DMS53 treated with DMSO at 0.1 percent for 48 hours (cell line): ENCODE data around the gene PHLPP1.
"Not testable (repeated sequence)": the region's sequence is repeated elsewhere in the genome, so short reads cannot be mapped to it uniquely, and the experiment has no call there.

Experiments used
- DNase-seq: peaks from one replicate; lab custom pipeline; 2025; ENCODE audit not compliant: unreplicated experiment; lab: John Stamatoyannopoulos, UW

Gene PHLPP1

GRCh38 chr18:62740650-62741049 lies 25.3 kb downstream of the PHLPP1 start:
- DNase-seq: not testable (repeated sequence)

DNA sequence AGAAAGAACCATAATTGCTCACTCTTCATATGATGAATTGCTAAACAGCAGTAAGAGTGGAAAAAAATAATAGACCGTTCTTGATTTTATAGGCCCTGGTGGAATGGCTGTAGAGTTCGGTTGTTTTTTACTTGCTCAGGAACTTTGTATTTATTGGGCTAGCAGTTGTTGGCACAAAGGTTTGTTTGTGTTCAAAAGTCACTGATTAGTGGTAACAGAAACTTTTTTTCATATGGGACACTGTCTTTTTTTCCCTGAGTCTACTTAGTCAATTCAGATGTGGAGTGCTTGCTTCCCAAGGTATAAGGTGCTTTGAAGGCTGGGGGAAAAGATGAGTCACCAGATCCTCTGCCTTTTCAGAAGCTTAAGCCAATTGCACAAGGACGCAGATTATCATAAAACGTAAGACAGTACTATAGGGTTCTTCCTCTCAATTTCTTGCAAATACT lies 25.8 kb downstream of the PHLPP1 start:
- DNase-seq: peak; percentile 48

DNA sequence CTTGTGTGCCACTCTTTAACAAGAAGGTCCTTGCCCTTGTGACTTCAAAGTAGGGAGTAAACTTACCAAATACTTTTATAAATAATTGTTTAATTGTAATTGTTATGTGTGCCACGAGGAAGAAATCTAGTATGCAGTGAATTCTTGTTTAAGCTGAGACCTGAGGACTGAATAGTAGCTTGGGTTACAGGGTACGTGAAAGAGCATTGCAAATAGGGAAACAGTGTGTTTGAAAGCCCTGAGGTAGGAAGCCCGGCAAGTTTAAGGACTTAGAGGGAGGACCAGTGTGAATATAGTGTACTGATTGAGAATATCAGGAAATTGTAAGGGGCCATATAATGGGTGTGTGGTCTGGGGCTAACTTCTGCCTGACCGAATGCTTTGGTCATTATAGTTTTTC lies 26.2 kb downstream of the PHLPP1 start:
- no peak for DNase-seq

DNA sequence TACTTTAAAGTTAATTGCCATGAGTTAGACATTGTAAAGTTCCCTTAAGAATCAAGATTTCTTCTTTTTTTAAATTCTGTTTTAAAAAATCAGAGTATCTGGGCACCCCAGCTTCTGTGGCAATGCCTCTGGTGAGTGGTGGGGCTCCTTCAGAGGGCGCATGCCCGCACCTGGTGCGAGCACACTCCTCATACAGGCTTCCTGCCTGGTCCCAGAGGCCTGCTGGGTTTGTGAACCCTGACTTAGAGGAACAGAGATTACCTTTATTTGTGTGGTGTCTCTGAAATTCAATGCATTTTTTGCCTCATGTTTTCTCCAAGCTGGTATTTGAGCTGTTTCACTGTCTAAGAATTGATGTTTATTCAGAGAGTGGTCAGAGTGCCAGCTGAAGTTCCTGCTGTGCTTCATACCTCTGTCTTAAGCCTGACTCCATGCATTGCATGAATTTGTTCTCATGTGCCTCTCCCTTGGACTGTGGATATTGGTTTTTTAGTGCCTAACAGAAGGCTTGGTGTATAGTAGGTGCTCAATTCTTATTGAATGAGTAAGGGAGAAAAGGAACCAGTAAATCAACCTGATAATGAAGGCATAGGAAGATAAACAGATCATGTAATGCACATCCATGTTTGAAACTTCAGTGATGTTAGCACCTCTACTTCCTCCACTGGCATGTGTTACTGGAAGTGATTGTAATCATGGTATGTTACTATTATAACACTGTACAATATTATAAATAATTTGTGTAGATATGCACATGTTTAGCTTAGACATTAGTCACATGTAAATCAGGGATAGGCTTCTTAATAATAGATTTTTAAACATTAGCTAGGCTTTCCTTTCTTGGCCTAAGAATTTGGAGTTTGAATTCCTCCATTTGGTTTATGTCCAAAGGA lies 29.0 kb downstream of the PHLPP1 start:
- DNase-seq: no peak

DNA sequence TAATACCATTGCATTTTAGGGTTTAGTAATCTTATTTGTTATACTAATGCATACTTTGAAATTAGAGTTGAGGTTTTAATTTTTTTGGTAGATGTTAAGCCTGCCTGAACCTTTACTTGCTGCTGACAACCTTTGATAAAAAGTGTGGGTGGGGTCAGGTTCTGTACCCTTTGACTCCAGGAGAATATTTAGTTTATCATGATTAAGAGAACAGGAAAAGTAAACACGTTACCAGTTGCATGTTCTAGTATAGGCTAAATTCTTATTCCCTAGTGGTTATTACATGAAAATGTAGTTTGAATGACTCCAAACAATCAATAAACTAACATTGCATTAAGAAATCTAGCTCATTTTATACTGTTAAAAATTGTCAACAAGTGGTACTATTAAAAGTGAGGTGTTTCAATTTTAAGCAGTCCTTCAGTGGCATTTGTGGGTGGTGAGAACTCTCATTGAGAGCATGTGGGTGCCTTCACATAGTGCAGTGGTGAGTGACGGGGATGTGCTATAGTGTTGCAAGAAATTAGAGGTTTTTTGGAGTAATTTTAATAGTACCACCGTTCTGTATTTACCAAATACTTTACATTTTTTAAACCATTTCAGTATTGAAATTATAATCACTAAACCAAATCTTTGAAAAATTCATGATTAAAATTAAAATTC lies 29.9 kb downstream of the PHLPP1 start:
- no peak for DNase-seq

GRCh38 chr18:62749389-62749788 lies 34.0 kb downstream of the PHLPP1 start:
- no peak for DNase-seq

DNA sequence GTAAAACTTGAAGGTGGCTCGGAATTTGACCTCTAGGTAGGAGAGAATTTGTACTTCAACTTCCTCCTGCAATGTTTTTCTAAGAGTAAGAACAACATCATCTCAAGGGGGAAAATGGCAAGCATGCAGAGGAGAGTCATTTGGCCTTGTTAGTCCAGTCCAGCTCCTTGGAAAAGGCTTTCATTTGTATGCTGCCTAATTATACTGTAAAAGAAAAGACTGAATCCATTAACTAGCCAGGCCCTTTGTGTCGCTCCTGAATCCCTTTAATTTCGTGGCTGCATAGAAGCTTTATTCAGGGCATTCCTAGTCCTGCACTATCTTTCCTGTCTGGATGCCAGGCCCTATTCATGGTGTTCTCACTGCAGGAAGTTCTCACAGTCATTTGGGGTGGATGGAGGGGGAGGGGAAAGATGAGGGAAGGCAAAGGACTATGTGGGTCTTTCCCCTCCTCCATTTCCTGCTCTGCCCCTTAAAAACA lies 36.0 kb downstream of the PHLPP1 start:
- DNase-seq: no peak

- DNase-seq: no peak
Measured at GRCh38 chr18:62751977-62752376, 36.6 kb downstream of the PHLPP1 start.

GRCh38 chr18:62754026-62754425 lies 38.7 kb downstream of the PHLPP1 start:
- DNase-seq: no peak

- DNase-seq: no peak
Measured at GRCh38 chr18:62755454-62755853, 40.1 kb downstream of the PHLPP1 start.

- DNase-seq: no peak
Measured at GRCh38 chr18:62755946-62756345, 40.6 kb downstream of the PHLPP1 start.

DNA sequence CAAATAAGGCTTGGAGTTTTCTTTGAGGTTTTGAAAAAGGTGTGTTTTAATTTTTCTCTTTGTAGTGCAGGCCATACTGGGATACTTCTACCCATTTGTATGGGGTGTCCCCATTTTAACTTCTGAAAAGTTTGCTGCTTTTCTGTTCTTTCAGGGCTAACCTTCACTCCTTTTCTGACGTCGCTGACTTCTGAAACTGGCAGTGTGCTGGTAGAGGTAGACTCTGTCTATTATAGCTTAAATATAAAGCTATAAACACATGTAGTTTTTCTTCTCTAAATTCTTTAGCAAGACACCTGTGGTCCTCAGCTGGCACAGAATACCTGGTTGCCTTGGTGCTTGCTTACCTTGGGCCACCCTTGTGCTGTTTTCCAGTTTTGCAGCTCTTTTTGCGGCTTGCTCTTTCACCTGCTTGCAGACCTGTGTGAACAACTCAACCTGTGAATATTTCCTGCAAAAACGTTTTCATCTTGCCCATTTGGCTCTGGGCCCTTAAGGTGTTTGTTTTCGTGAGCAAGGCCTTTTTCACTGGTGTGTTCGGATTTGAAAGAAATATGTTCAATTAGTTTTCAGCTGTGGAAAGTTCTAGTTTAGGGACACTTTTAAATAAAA lies 42.2 kb downstream of the PHLPP1 start:
- no peak for DNase-seq

DNA sequence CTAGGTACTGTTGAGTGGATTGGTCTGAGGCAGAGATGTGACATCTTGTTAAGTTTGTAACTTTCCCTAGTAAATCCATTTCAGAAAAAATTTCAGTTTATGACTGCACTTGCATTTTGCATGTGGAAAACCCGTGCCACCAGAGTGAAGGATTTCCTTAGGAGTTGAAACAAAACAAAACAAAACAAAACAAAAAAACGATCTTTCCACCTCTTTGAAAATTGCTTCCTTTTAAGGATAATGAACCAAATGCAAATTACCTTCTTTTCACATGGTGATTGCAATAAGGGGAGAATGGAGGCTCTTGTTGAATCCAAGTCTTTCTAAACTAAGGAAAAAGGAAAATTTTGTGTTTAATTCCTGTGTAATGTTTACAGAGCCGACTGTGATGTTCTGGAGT lies 43.2 kb downstream of the PHLPP1 start:
- no peak for DNase-seq

DNA sequence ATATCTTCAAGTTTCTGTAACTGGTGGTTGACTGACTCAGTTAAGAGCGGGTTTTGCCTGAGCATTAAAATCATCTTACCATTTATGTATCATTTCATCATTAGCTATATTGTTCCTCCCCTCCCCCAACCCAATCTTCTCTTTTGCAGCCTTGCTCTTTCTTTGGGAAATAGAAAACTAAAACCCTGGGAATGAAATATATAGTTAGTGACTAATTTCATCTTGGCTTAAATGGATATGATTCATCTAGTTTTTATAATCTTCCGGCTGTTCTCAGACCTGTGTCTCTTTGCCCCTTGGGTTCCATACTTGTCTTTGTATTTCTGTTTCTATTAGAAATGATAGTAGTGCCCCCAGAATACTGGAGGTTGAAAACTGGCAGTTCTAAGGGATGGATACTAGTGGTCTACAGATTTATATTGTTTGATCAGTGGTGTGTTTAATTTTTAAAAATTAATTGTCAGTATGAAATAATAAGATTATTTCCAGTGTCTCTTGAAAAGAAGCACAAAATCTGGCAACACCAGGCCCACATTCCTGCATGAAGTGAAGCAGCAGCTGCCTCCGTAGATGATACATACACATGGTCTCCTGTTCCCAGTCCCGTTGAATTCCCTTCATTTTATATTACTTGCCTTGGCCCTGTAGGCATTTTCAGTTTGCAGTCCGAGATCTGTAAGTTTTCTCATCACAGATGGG lies 44.5 kb downstream of the PHLPP1 start:
- DNase-seq: no peak

- DNase-seq: no peak
Measured at GRCh38 chr18:62760403-62760734, 45.0 kb downstream of the PHLPP1 start.

DNA sequence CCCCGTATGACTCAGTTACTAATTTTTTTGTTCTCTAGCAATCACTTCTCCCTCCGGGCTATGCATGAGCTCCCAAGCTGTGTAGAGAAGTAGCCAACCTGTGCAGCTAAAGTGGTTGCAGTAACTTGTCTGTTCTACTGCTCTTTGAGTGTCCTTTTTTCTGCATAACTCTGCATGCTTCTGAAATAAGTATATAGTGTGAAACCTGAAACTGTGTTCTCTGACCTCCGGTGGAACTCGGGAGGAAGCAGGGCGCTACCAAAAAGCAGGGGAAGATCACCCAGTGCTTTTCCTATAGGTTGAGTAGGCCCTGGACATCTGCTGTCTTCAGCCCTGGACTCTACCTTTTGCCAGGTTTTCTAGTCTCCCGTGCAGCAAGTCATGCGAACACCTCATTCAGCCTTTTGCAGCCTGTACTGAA lies 47.8 kb downstream of the PHLPP1 start:
- no peak for DNase-seq

DNA sequence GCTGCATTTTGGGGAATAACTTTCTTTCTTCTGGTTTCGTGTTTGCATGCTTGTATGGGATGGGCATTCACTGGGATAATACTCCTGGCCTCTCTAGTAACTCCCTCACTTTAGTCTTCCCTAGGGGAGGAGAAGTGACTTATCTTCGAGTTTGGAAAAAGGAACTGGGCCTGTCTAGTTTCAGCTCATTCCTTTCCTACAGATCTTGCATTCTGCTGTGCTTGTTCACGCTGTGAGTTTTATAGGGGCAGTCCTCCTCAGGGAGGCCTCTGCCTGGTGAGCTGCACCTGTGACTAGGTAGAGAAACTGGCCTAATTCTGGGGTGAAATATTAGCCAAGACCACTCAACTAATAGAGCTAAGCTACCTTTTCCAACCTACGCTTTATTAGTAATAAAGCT lies 50.9 kb downstream of the PHLPP1 start:
- DNase-seq: no peak

DNA sequence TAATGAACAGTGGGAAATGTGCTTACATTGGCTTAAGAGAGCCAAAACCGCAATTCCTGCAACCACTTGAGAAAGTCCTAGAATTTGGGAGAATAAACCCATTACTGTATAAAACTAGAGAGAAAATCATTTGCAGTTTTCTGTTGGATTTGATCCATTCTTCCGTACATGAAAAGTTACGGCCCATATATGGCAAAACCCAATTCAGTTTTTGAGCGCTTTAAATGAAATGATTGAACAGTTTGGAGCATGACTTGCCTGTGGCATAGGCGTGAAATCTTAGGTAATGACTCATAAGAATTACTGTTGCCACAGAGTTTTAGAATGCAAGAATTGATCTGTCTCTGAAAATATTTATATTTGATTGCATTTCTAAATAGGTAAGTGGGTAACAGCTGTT lies 52.0 kb downstream of the PHLPP1 start:
- no peak for DNase-seq

GRCh38 chr18:62767836-62768557 lies 52.7 kb downstream of the PHLPP1 start:
- DNase-seq: no peak

DNA sequence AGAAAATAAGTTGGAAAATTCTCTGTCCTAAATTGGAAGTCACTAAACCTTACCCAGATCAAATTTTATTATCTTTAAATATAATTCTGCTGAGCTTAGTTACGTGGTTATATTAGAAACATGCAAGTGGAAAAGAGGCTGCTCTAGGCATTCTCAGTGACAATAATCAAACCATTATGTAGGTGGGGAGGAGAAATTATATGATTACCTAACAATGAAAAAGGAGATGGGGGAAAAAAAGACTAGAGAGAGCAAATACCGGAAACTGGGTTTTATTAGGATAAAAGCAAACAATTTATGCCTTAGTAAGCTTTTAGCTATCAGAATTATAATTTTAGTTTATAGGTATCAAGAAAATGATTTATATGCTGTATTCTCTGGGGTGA lies 53.2 kb downstream of the PHLPP1 start:
- no peak for DNase-seq

DNA sequence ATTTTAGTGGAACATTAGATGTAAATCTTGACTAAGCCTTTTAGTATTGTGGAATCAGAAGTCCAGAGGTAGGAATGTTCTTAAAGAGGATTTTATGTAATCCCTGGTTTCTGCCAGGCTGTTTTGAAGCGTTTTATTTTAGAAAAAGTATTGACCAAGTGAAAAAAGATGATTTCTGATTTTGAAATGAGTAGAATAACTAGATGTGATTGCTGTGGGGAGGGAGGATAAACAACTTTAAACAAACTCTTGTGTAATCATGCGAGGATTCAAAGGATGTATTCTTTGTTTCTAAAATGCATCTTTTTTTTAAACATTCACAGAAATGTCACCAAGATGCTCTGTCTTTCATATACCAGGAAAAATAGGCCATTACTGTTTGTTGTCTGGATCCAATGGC lies 53.9 kb downstream of the PHLPP1 start:
- DNase-seq: no peak
